Sigmoid colon (tissue), 7 donors: ENCODE data around the gene SEC63. TPM values are rescaled to one million over a fixed set of nuclear protein-coding genes. Genes with fewer than 3 reads are reported as not detected.
"Not testable (repeated sequence)": the region's sequence is repeated elsewhere in the genome, so short reads cannot be mapped to it uniquely, and the experiment has no call there.

Experiments
- DNase-seq: peaks from one replicate; pipeline ENCODE4 v3.0.0-alpha.2; 2019
- H3K27ac ChIP-seq, 4 donors: fragments of 200-600 bp; sonication (generic); one replicate each; pipeline ENCODE4 v1.5.1; 2016 to 2019; ENCODE audit warnings: mild to moderate bottlenecking in 1 of 4
- H3K27me3 ChIP-seq, 3 donors: fragments of 200-600 bp; sonication (generic); one replicate each; pipeline ENCODE4 v1.5.1; 2019; ENCODE audit warnings: mild to moderate bottlenecking in 1 of 3
- H3K36me3 ChIP-seq, 4 donors: fragments of 200-600 bp; sonication (generic); one replicate each; pipeline ENCODE4 v1.5.1; 2016 to 2019
- H3K4me1 ChIP-seq, 4 donors: fragments of 200-600 bp; sonication (generic); one replicate each; pipeline ENCODE4 v1.5.1; 2017 to 2019
- H3K4me3 ChIP-seq, 4 donors: fragments of 200-600 bp; sonication (generic); one replicate each; pipeline ENCODE4 v1.5.1; 2017 to 2019; ENCODE audit warnings: mild to moderate bottlenecking in 2 of 4, moderate library complexity in 1 of 4
- H3K9me3 ChIP-seq, 4 donors: fragments of 200-600 bp in 3 of 4; sonication (generic) in 3 of 4; one replicate each; pipeline versions ENCODE4 v1.5.1 to v1.6.1; 2013 to 2019
- CTCF ChIP-seq, 4 experiments: fragments of 450-650 bp in 3 of 4; fragments of 200-600 bp in 1 of 4; IDR thresholded peaks; one replicate each; pipeline ENCODE4 v1.5.1; 2016 to 2019; ENCODE audit warnings: antibody characterized with exemption in 4 of 4, mild to moderate bottlenecking in 3 of 4, moderate library complexity in 2 of 4
- EP300 ChIP-seq, 4 donors: sonication (generic); formaldehyde crosslinking; IDR thresholded peaks; one replicate each; pipeline ENCODE4 v1.6.1; 2017; ENCODE audit warnings: antibody characterized with exemption in 4 of 4
- POLR2A ChIP-seq, 2 donors: fragments of 450-650 bp; IDR thresholded peaks; one replicate each; pipeline ENCODE4 v1.6.1; 2016; ENCODE audit warnings: antibody characterized with exemption in 2 of 2, mild to moderate bottlenecking in 2 of 2, moderate library complexity in 2 of 2
- POLR2AphosphoS5 ChIP-seq, 4 donors: sonication (generic); formaldehyde crosslinking; IDR thresholded peaks; one replicate each; pipeline ENCODE4 v1.6.1; 2017; ENCODE audit warnings: antibody characterized with exemption in 4 of 4
- WGBS, 2 donors: extraction: QIAGEN DNeasy Blood & Tissue Kit; methylation state at CpG; one replicate each; pipeline ENCODE4 v1.1.7; 2013; 5-methylcytosine and 5-hydroxymethylcytosine counted together
- intact Hi-C: fragments of 100-400 bp; cut with DNase I; formaldehyde crosslinking; loops from one replicate; pipeline ENCODE4 v1.15.1; 2023
- polyA plus RNA-seq, 3 donors: library from polyadenylated mRNA; stranded (reverse); fragments of 200-250 nt; gene quantifications; one replicate each; pipeline ENCODE4 v1.2.3, GENCODE V29; 2013
- total RNA-seq, 4 donors: library from RNA; depleted of rRNA; stranded (reverse); fragments of >200 nt; gene quantifications; one replicate each; pipeline ENCODE4 v1.1.0, GENCODE V29; 2016
- donor health status: healthy with polysubstance abuse.
- donor health status: Bipolar disorder and iron deficiency.
- donor health status: healthy.

The SEC63 gene
- total and polyA plus RNA-seq, 7 donors, result 4.9 to 44.9 (median 31.7) TPM

GRCh38 chr6:107956586-107957307, 1.3 kb downstream of the SEC63 start:
- no peaks in the 10 kb centered on the region for H3K9me3 ChIP-seq
- peaks cover 0 to 44% (median 41%) of the 10 kb centered on the region in 4 donors for H3K4me1 ChIP-seq
- intact Hi-C loops, result loop anchor here (2.0 to 5.0 kb wide), 3 partner anchors 304 to 1136 kb away; partner anchors contain the start of genes SESN1 and SNX3
- H3K4me3 ChIP-seq, result peak overlapping the region; percentile 79 to 92 (median 90)
- H3K36me3 ChIP-seq, result no peaks in the 10 kb centered on the region
- WGBS, 2 donors, result 2 to 3% methylated on average over 9 of the region's 9 CpGs
- H3K27ac ChIP-seq, result peak overlapping the region; percentile 87 to 95 (median 92)
- no peaks in the 10 kb centered on the region for H3K27me3 ChIP-seq
- DNase-seq, result no peak
- TF ChIP-seq CTCF (IDR thresholded peaks at IDR 0.05) (no peak), POLR2AphosphoS5 (IDR thresholded peaks at IDR 0.05) (no peak)

- WGBS, 2 donors, result 26 to 27% methylated on average over 2 of the region's 2 CpGs
- H3K4me1 ChIP-seq, result peaks cover 0 to 44% (median 41%) of the 10 kb centered on the region in 4 donors
- DNase-seq, result no peak
- no peaks in the 10 kb centered on the region for H3K27me3 ChIP-seq
- H3K9me3 ChIP-seq, result no peaks in the 10 kb centered on the region
- no peaks in the 10 kb centered on the region for H3K36me3 ChIP-seq
- TF ChIP-seq POLR2AphosphoS5 (IDR thresholded peaks at IDR 0.05) (no peak), CTCF (IDR thresholded peaks at IDR 0.05) (no peak), POLR2A (IDR thresholded peaks at IDR 0.05) (no peak), EP300 (IDR thresholded peaks at IDR 0.05) (no peak)
- intact Hi-C loops, result loop anchor here (2.0 to 5.0 kb wide), 3 partner anchors 305 to 1136 kb away; partner anchors contain the start of genes SESN1 and SNX3
- H3K4me3 ChIP-seq, result peak overlapping the region in 3 of 4 donors; percentile 79 to 92 (median 90)
- peak overlapping the region in 1 of 4 donors; percentile 91 for H3K27ac ChIP-seq
Measured at GRCh38 chr6:107956181-107956580, 1.8 kb downstream of the SEC63 start.

GRCh38 chr6:107953858-107954414, 4.1 kb downstream of the SEC63 start:
- H3K4me1 ChIP-seq, result peaks cover 0 to 50% (median 45%) of the 10 kb centered on the region in 4 donors
- H3K36me3 ChIP-seq, H3K4me3 ChIP-seq, H3K27ac ChIP-seq, DNase-seq, H3K9me3 ChIP-seq, intact Hi-C loops, H3K27me3 ChIP-seq: not testable (repeated sequence)
- WGBS, 2 donors, result 92 to 95% methylated on average over 17 of the region's 19 CpGs

- no peaks in the 10 kb centered on the region for H3K27me3 ChIP-seq
- DNase-seq, result no peak
- no peak overlapping the region for H3K27ac ChIP-seq
- H3K9me3 ChIP-seq, result no peaks in the 10 kb centered on the region
- H3K4me1 ChIP-seq, result peaks cover 0 to 38% (median 31%) of the 10 kb centered on the region in 4 donors
- no peak for TF ChIP-seq EP300 (IDR thresholded peaks at IDR 0.05)
- no peak for TF ChIP-seq POLR2AphosphoS5 (IDR thresholded peaks at IDR 0.05)
- TF ChIP-seq POLR2A (IDR thresholded peaks at IDR 0.05), result no peak
- no peak for TF ChIP-seq CTCF (IDR thresholded peaks at IDR 0.05)
- no peak overlapping the region for H3K4me3 ChIP-seq
- intact Hi-C loops, result no loop called here
- H3K36me3 ChIP-seq, result no peaks in the 10 kb centered on the region
- WGBS, 2 donors, result 73 to 87% methylated on average over 6 of the region's 6 CpGs
Measured at GRCh38 chr6:107943626-107944439, 14.2 kb downstream of the SEC63 start.

GRCh38 chr6:107942142-107942541, 15.9 kb downstream of the SEC63 start:
- WGBS, 2 donors, result 55 to 62% methylated on average over 4 of the region's 4 CpGs
- H3K4me1 ChIP-seq, result peaks cover 0 to 37% (median 29%) of the 10 kb centered on the region in 4 donors
- intact Hi-C loops, result no loop called here

More at GRCh38 chr6:107942142-107942541, 15.9 kb downstream of the SEC63 start:
- Histone ChIP-seq H3K27ac (no peak overlapping the region), H3K9me3 (no peaks in the 10 kb centered on the region), H3K27me3 (no peaks in the 10 kb centered on the region), H3K36me3 (no peaks in the 10 kb centered on the region), H3K4me3 (no peak overlapping the region)
- DNase-seq, result no peak
- no peak for TF ChIP-seq POLR2A (IDR thresholded peaks at IDR 0.05)
- TF ChIP-seq POLR2AphosphoS5 (IDR thresholded peaks at IDR 0.05), result no peak
- no peak for TF ChIP-seq EP300 (IDR thresholded peaks at IDR 0.05)
- TF ChIP-seq CTCF (IDR thresholded peaks at IDR 0.05), result no peak
